HepG2 (cell line): ENCODE results near the gene GJA3. TPM values are rescaled to one million over a fixed set of nuclear protein-coding genes. Genes with fewer than 3 reads are reported as not detected.

Experiments used
- AKAP8 ChIP-seq: sonication (generic); formaldehyde crosslinking; IDR thresholded peaks from 2 replicates; pipeline ENCODE4 v1.5.1; 2020; ENCODE audit warnings: mild to moderate bottlenecking, missing genetic modification reagents
- ARID2 ChIP-seq: sonication (generic); formaldehyde crosslinking; IDR thresholded peaks from 2 replicates; pipeline ENCODE4 v1.8.1; 2022; ENCODE audit warnings: mild to moderate bottlenecking, missing genetic modification reagents, borderline replicate concordance
- DMAP1 ChIP-seq: IDR thresholded peaks from 2 replicates; pipeline ENCODE4 v1.6.1; 2016
- DR1 ChIP-seq: sonication (generic); formaldehyde crosslinking; IDR thresholded peaks from 2 replicates; pipeline ENCODE4 v1.8.0; 2021; ENCODE audit warnings: mild to moderate bottlenecking, missing genetic modification reagents, inconsistent platforms
- JUND ChIP-seq: sonication (generic); formaldehyde crosslinking; IDR thresholded peaks from 2 replicates; pipeline ENCODE4 v1.8.0; 2022; ENCODE audit warnings: mild to moderate bottlenecking, missing genetic modification reagents
- MAZ ChIP-seq, 2 experiments: sonication (generic) in 1 of 2; formaldehyde crosslinking in 1 of 2; IDR thresholded peaks; 2 replicates each; pipeline versions ENCODE4 v1.5.0 to v1.6.1; 2012 to 2020; ENCODE audit warnings: low read depth in 2 of 2, mild to moderate bottlenecking in 2 of 2, borderline replicate concordance in 1 of 2, improper control_type of control experiment in 1 of 2, low read length in 1 of 2, missing genetic modification reagents in 1 of 2, moderate library complexity in 1 of 2
- MTF2 ChIP-seq: sonication (generic); formaldehyde crosslinking; IDR thresholded peaks from 2 replicates; pipeline ENCODE4 v1.5.0; 2020; ENCODE audit warnings: missing genetic modification reagents, borderline replicate concordance
- NR2C2 ChIP-seq: sonication (generic); formaldehyde crosslinking; IDR thresholded peaks from 2 replicates; pipeline ENCODE4 v1.4.0; 2020; ENCODE audit warnings: missing genetic modification reagents, mild to moderate bottlenecking, moderate library complexity, borderline replicate concordance
- RAD21 ChIP-seq: fragments of 450-650 bp; formaldehyde crosslinking; IDR thresholded peaks from 2 replicates; pipeline ENCODE4 v1.5.0; 2020; ENCODE audit warnings: mild to moderate bottlenecking
- RCOR2 ChIP-seq: IDR thresholded peaks from 2 replicates; pipeline ENCODE4 v1.6.1; 2016; ENCODE audit warnings: missing biosample characterization, missing genetic modification reagents
- RNF2 ChIP-seq: fragments of 450-650 bp; conservative IDR thresholded peaks from 2 replicates; pipeline ENCODE4 v1.6.1; 2016; ENCODE audit warnings: low read depth
- SALL1 ChIP-seq: sonication (generic); formaldehyde crosslinking; IDR thresholded peaks from 2 replicates; pipeline ENCODE4 v1.8.0; 2022; ENCODE audit warnings: mild to moderate bottlenecking, missing genetic modification reagents
- THAP11 ChIP-seq: IDR thresholded peaks from 2 replicates; pipeline ENCODE4 v1.6.1; 2016; ENCODE audit warnings: missing biosample characterization, missing genetic modification reagents
- ZBTB7A ChIP-seq: sonication (generic); formaldehyde crosslinking; IDR thresholded peaks from 2 replicates; pipeline ENCODE4 v1.8.0; 2022; ENCODE audit warnings: mild to moderate bottlenecking, missing genetic modification reagents
- ZMYM4 ChIP-seq: sonication (generic); formaldehyde crosslinking; IDR thresholded peaks from 2 replicates; pipeline ENCODE4 v1.8.1; 2023; ENCODE audit warnings: mild to moderate bottlenecking, missing genetic modification reagents
- ZNF124 ChIP-seq: sonication (generic); formaldehyde crosslinking; IDR thresholded peaks from 2 replicates; pipeline ENCODE4 v1.4.0; 2020; ENCODE audit warnings: missing genetic modification reagents
- ZNF230 ChIP-seq: sonication (generic); formaldehyde crosslinking; IDR thresholded peaks from 2 replicates; pipeline ENCODE4 v1.4.0; 2020; ENCODE audit warnings: mild to moderate bottlenecking, missing genetic modification reagents
- ZNF331 ChIP-seq: sonication (generic); formaldehyde crosslinking; IDR thresholded peaks from 2 replicates; pipeline ENCODE4 v1.4.0; 2020; ENCODE audit warnings: missing genetic modification reagents
- ZNF335 ChIP-seq: sonication (generic); formaldehyde crosslinking; IDR thresholded peaks from 2 replicates; pipeline ENCODE4 v1.4.0; 2020; ENCODE audit warnings: missing genetic modification reagents
- ZNF33B ChIP-seq: sonication (generic); formaldehyde crosslinking; IDR thresholded peaks from 2 replicates; pipeline ENCODE4 v1.5.1; 2020; ENCODE audit warnings: mild to moderate bottlenecking, missing genetic modification reagents
- ZNF383 ChIP-seq: sonication (generic); formaldehyde crosslinking; IDR thresholded peaks from 2 replicates; pipeline ENCODE4 v1.4.0; 2020; ENCODE audit warnings: missing genetic modification reagents, mild to moderate bottlenecking, borderline replicate concordance
- ZNF562 ChIP-seq: sonication (generic); formaldehyde crosslinking; IDR thresholded peaks from 2 replicates; pipeline ENCODE4 v1.8.0; 2022; ENCODE audit warnings: missing genetic modification reagents, borderline replicate concordance
- ZNF616 ChIP-seq: sonication (generic); formaldehyde crosslinking; IDR thresholded peaks from 2 replicates; pipeline ENCODE4 v1.5.0; 2020; ENCODE audit warnings: low read depth, mild to moderate bottlenecking, missing genetic modification reagents
- ZNF672 ChIP-seq: sonication (generic); formaldehyde crosslinking; IDR thresholded peaks from 2 replicates; pipeline ENCODE4 v1.8.1; 2022; ENCODE audit warnings: missing genetic modification reagents
- polyA plus RNA-seq, 8 experiments: library from polyadenylated mRNA; depleted of rRNA in 3 of 8; stranded (reverse) in 7 of 8; unstranded in 1 of 8; fragments of >200 nt; fragmentation: Illumina TruSeq in 4 of 8; extraction: Trizol in 4 of 8; gene quantifications; 2 replicates each; pipeline versions ENCODE4 v1.2.1 to v1.2.3, GENCODE V29; 2011 to 2016; ENCODE audit warnings: low read depth in 4 of 8, missing spikeins in 1 of 8, mixed read lengths in 1 of 8; ENCODE audit not compliant: insufficient read depth in 1 of 8
- total RNA-seq, 5 experiments: library from RNA; depleted of rRNA; stranded (reverse); fragments of >200 nt; fragmentation: Illumina TruSeq; extraction: Trizol; gene quantifications; 2 replicates each; pipeline ENCODE4 v1.2.3, GENCODE V29; 2016; ENCODE audit warnings: low read depth in 1 of 5
- TF ChIP-seq, protein P1 (sequence below): IDR thresholded peaks from 2 replicates; pipeline ENCODE4 v1.6.1; 2016; ENCODE audit warnings: missing genetic modification reagents, missing compliant biosample characterization
- TF ChIP-seq, protein P2 (sequence below): sonication (generic); formaldehyde crosslinking; conservative IDR thresholded peaks from 2 replicates; pipeline ENCODE4 v1.5.0; 2020; ENCODE audit warnings: missing genetic modification reagents
- TF ChIP-seq, protein P3 (sequence below): sonication (generic); formaldehyde crosslinking; IDR thresholded peaks from 2 replicates; pipeline ENCODE4 v1.8.0; 2022; ENCODE audit warnings: missing genetic modification reagents, low read depth, mild to moderate bottlenecking, borderline replicate concordance
- TF ChIP-seq, protein P4 (sequence below): sonication (generic); formaldehyde crosslinking; IDR thresholded peaks from 2 replicates; pipeline ENCODE4 v1.8.0; 2022; ENCODE audit warnings: mild to moderate bottlenecking, missing genetic modification reagents

The GJA3 gene
- total and polyA plus RNA-seq, 2 of the 13 experiments (the other 11 are each of a cell fraction or from before 2014, with no cell fraction given): 0.04 TPM

DNA sequence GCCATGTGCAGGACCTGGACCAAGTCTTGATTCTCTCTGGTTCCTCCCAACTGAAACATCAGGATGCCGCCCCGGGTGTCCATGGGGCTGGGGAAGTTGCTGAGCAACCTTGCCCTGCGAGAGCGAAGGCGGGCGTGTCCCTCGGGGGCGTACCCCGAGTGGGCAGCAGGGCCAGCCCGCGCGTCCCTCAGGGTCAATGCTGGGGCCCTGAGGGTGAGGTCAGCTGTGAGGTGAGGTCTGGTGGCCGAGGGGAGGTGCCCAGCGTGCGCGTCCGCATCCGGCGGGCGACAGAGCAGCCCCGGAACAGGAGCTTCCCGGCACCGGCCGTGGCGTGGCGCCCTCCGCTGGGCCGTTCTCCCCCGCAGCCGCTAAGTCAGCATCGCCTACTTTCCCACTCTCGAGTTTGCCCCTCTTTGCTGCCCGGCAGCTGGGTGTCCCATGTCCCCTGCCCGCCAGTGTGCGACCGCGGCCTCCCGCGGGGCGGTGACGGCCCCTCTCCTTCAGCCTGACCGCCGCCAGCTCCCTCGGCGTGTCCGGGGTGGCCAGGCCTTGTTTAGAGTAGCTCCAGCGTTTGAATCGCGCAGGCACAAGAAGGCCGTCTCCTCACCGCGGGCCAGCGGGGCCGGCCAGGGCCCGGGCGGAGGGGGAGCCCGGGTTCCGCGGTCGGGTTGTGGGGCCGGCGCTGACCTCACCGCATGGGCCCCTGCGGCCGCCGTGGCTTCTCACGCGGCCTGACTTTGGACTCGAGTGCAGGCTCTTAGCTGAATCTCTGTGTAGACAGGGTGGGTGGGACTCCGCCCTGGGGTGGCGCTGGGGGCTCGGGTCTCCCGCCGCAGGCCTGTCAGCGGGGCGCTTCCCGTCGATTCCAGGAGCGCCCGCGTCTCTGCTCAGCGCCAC lies 33.0 kb downstream of the GJA3 start (continued):
- TF ChIP-seq, protein P1, sequence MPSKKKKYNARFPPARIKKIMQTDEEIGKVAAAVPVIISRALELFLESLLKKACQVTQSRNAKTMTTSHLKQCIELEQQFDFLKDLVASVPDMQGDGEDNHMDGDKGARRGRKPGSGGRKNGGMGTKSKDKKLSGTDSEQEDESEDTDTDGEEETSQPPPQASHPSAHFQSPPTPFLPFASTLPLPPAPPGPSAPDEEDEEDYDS (CRISPR knock-in tag): no peak
- TF ChIP-seq DR1 (CRISPR knock-in tag) (no peak), ZNF331 (CRISPR knock-in tag) (0 out of 2 replicates have a peak, but pooled peaks have one; percentile 11), AKAP8 (no peak; the same call in none of the 2 replicates), ARID2 (no peak), MAZ (IDR thresholded peaks at IDR 0.05; ENCODE audit: borderline replicate concordance, low read depth, low read length) (0 out of 2 replicates have a peak, but pooled peaks have one; percentile 16), MAZ (CRISPR knock-in tag; IDR thresholded peaks at IDR 0.05; ENCODE audit: low read depth) (peak; percentile 80), NR2C2 (CRISPR knock-in tag) (peak; percentile 70), ZNF616 (peak; percentile 69; the same call in 1 of the 2 replicates), RNF2 (peak; percentile 62; the same call in 1 of the 2 replicates), DMAP1 (CRISPR knock-in tag) (peak; percentile 67; the same call in 1 of the 2 replicates), THAP11 (CRISPR knock-in tag) (peak; percentile 51; the same call in 1 of the 2 replicates), ZNF230 (no peak; the same call in 1 of the 2 replicates), JUND (CRISPR knock-in tag) (no peak), SALL1 (CRISPR knock-in tag) (peak; percentile 84), MTF2 (CRISPR knock-in tag) (peak; percentile 7; the same call in 1 of the 2 replicates), ZMYM4 (CRISPR knock-in tag) (peak; percentile 82), ZNF562 (CRISPR knock-in tag) (no peak), ZNF383 (CRISPR knock-in tag) (no peak), ZBTB7A (peak; percentile 65), ZNF124 (peak; percentile 9), ZNF335 (no peak), ZNF33B (0 out of 2 replicates have a peak, but pooled peaks have one; percentile 76), RAD21 (CRISPR knock-in tag) (peak; percentile 79), RCOR2 (CRISPR knock-in tag) (no peak), ZNF672 (CRISPR knock-in tag) (no peak)
- TF ChIP-seq, protein P2, sequence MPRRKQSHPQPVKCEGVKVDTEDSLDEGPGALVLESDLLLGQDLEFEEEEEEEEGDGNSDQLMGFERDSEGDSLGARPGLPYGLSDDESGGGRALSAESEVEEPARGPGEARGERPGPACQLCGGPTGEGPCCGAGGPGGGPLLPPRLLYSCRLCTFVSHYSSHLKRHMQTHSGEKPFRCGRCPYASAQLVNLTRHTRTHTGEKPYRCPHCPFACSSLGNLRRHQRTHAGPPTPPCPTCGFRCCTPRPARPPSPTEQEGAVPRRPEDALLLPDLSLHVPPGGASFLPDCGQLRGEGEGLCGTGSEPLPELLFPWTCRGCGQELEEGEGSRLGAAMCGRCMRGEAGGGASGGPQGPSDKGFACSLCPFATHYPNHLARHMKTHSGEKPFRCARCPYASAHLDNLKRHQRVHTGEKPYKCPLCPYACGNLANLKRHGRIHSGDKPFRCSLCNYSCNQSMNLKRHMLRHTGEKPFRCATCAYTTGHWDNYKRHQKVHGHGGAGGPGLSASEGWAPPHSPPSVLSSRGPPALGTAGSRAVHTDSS (CRISPR knock-in tag): no peak
- TF ChIP-seq, protein P3, sequence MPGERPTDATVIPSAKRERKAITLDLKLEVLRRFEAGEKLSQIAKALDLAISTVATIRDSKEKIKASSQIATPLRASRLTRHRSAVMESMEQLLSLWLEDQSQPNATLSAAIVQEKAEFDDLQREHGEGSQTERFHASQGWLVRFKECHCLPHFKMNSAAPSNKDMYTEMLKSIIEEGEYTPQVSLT (CRISPR knock-in tag): no peak
- TF ChIP-seq, protein P4, sequence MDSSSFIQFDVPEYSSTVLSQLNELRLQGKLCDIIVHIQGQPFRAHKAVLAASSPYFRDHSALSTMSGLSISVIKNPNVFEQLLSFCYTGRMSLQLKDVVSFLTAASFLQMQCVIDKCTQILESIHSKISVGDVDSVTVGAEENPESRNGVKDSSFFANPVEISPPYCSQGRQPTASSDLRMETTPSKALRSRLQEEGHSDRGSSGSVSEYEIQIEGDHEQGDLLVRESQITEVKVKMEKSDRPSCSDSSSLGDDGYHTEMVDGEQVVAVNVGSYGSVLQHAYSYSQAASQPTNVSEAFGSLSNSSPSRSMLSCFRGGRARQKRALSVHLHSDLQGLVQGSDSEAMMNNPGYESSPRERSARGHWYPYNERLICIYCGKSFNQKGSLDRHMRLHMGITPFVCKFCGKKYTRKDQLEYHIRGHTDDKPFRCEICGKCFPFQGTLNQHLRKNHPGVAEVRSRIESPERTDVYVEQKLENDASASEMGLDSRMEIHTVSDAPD (CRISPR knock-in tag): no peak
